ENCODE measurements around the gene HMCN1.

The HMCN1 gene

GRCh38 chr1:185742403-185742802 is 8.2 kb downstream of the HMCN1 start:
- Histone ChIP-seq H3K9me3 (ENCODE audit: control insufficient read depth, insufficient read depth, low read length) (no peaks in the 10 kb centered on the region), H3K9me2 (replicated peaks; ENCODE audit: control insufficient read depth, low read length) (no peaks in the 10 kb centered on the region), H3F3A (ENCODE audit: control insufficient read depth, insufficient read depth) (no peaks in the 10 kb centered on the region), H3K27me3 (ENCODE audit: control insufficient read depth, low read length) (no peaks in the 10 kb centered on the region), H3K27ac (ENCODE audit: low read depth, low read length) (no peak overlapping the region), H3K4me2 (ENCODE audit: low read length) (no peak overlapping the region), H3K79me2 (ENCODE audit: control insufficient read depth, low read length) (no peaks in the 10 kb centered on the region), H3K4me1 (ENCODE audit: control insufficient read depth, low read length) (no peaks in the 10 kb centered on the region), H3K36me3 (ENCODE audit: control insufficient read depth, low read length) (no peaks in the 10 kb centered on the region), H3K4me3 (ENCODE audit: low read length) (no peak overlapping the region), H4K20me1 (ENCODE audit: control insufficient read depth, insufficient read depth, low read depth, low read length) (no peaks in the 10 kb centered on the region)
- TF ChIP-seq CTCF (IDR thresholded peaks at IDR 0.05; ENCODE audit: low read depth, low read length, poor library complexity, severe bottlenecking) (no peak), EZH2phosphoT487 (IDR thresholded peaks at IDR 0.05; ENCODE audit: borderline replicate concordance, low read length) (no peak)

- no peaks in the 10 kb centered on the region for H4K20me1 ChIP-seq (ENCODE audit: control insufficient read depth, insufficient read depth, low read depth, low read length)
- no peaks in the 10 kb centered on the region for H3K4me1 ChIP-seq (ENCODE audit: control insufficient read depth, low read length)
- no peaks in the 10 kb centered on the region for H3K27me3 ChIP-seq (ENCODE audit: control insufficient read depth, low read length)
- H3F3A ChIP-seq (ENCODE audit: control insufficient read depth, insufficient read depth) = no peaks in the 10 kb centered on the region
- H3K79me2 ChIP-seq (ENCODE audit: control insufficient read depth, low read length) = no peaks in the 10 kb centered on the region
- H3K4me2 ChIP-seq (ENCODE audit: low read length) = no peak overlapping the region
- TF ChIP-seq CTCF (IDR thresholded peaks at IDR 0.05; ENCODE audit: low read depth, low read length, poor library complexity, severe bottlenecking) (no peak), EZH2phosphoT487 (IDR thresholded peaks at IDR 0.05; ENCODE audit: borderline replicate concordance, low read length) (no peak)
- H3K27ac ChIP-seq (ENCODE audit: low read depth, low read length) = no peak overlapping the region
- no peaks in the 10 kb centered on the region for H3K9me2 ChIP-seq (replicated peaks; ENCODE audit: control insufficient read depth, low read length)
- no peaks in the 10 kb centered on the region for H3K36me3 ChIP-seq (ENCODE audit: control insufficient read depth, low read length)
- H3K4me3 ChIP-seq (ENCODE audit: low read length) = no peak overlapping the region
- H3K9me3 ChIP-seq (ENCODE audit: control insufficient read depth, insufficient read depth, low read length) = no peaks in the 10 kb centered on the region
These were observed 11.0 kb downstream of the HMCN1 start for GRCh38 chr1:185745165-185745564.

DNA sequence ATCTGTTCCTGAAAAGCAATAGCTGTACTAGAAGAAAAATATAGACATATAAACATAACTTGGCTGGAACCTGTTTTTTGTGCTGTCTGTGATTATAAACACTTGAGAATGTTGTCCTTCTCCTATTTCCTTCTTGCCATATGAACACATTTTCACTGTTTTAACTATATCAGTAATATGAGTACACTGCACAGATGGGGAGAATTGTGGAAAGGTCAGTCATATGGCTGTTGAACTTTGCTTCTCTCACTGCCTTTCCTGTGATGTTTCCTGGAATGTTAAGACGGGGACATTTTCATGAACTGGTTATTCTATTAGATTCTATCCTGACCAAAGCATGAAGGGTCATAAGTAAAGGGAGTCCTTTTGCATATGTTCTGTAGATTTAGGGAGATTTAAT is 24.9 kb downstream of the HMCN1 start:
- no peak overlapping the region for H3K4me3 ChIP-seq (ENCODE audit: low read length)
- H3K9me3 ChIP-seq (ENCODE audit: control insufficient read depth, insufficient read depth, low read length) = no peaks in the 10 kb centered on the region
- H3K36me3 ChIP-seq (ENCODE audit: control insufficient read depth, low read length) = no peaks in the 10 kb centered on the region
- no peak overlapping the region for H3K4me2 ChIP-seq (ENCODE audit: low read length)
- H3K4me1 ChIP-seq (ENCODE audit: control insufficient read depth, low read length) = no peaks in the 10 kb centered on the region
- no peaks in the 10 kb centered on the region for H3K9me2 ChIP-seq (replicated peaks; ENCODE audit: control insufficient read depth, low read length)
- H3K79me2 ChIP-seq (ENCODE audit: control insufficient read depth, low read length) = no peaks in the 10 kb centered on the region
- no peaks in the 10 kb centered on the region for H3F3A ChIP-seq (ENCODE audit: control insufficient read depth, insufficient read depth)
- no peak overlapping the region for H3K27ac ChIP-seq (ENCODE audit: low read depth, low read length)
- H3K27me3 ChIP-seq (ENCODE audit: control insufficient read depth, low read length) = no peaks in the 10 kb centered on the region
- no peaks in the 10 kb centered on the region for H4K20me1 ChIP-seq (ENCODE audit: control insufficient read depth, insufficient read depth, low read depth, low read length)
- TF ChIP-seq CTCF (IDR thresholded peaks at IDR 0.05; ENCODE audit: low read depth, low read length, poor library complexity, severe bottlenecking) = no peak
- no peak for TF ChIP-seq EZH2phosphoT487 (IDR thresholded peaks at IDR 0.05; ENCODE audit: borderline replicate concordance, low read length)

DNA sequence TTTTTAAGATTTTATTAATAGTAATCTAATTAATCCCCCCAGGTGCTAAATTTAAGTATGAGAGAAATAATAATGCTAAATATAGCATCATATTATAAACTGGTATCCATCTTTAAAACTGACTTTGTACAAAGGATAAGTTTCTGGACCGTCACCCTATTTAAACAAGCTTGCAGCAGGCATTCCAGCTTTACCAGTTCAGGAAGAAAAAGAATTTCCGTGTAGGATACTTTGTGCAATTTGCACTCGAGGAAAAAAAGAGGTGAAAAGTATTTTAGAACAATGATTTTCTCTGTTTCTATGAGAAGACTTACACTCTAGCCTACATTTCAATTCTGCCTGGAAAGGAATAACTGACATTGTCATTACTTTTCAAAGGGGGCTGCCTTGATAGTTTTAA is 27.6 kb downstream of the HMCN1 start:
- TF ChIP-seq CTCF (IDR thresholded peaks at IDR 0.05; ENCODE audit: low read depth, low read length, poor library complexity, severe bottlenecking) (no peak), EZH2phosphoT487 (IDR thresholded peaks at IDR 0.05; ENCODE audit: borderline replicate concordance, low read length) (no peak)
- H3K27me3 ChIP-seq (ENCODE audit: control insufficient read depth, low read length) = no peaks in the 10 kb centered on the region
- H3K9me2 ChIP-seq (replicated peaks; ENCODE audit: control insufficient read depth, low read length) = no peaks in the 10 kb centered on the region
- no peaks in the 10 kb centered on the region for H4K20me1 ChIP-seq (ENCODE audit: control insufficient read depth, insufficient read depth, low read depth, low read length)
- no peaks in the 10 kb centered on the region for H3K36me3 ChIP-seq (ENCODE audit: control insufficient read depth, low read length)
- H3K9me3 ChIP-seq (ENCODE audit: control insufficient read depth, insufficient read depth, low read length) = no peaks in the 10 kb centered on the region
- H3K4me3 ChIP-seq (ENCODE audit: low read length) = no peak overlapping the region
- H3K4me1 ChIP-seq (ENCODE audit: control insufficient read depth, low read length) = no peaks in the 10 kb centered on the region
- H3F3A ChIP-seq (ENCODE audit: control insufficient read depth, insufficient read depth) = no peaks in the 10 kb centered on the region
- no peak overlapping the region for H3K27ac ChIP-seq (ENCODE audit: low read depth, low read length)
- no peaks in the 10 kb centered on the region for H3K79me2 ChIP-seq (ENCODE audit: control insufficient read depth, low read length)
- H3K4me2 ChIP-seq (ENCODE audit: low read length) = no peak overlapping the region

All from DOHH2 (cell line).